Activated CD4-positive, alpha-beta T cell treated with anti-CD3 and anti-CD28 coated beads for 1 hour (primary cell): ENCODE data around the gene ERBB4.

ENCODE experiments used
- DNase-seq: peaks from one replicate; pipeline ENCODE4 v3.0.0-alpha.2; 2020

ERBB4 gene

DNA sequence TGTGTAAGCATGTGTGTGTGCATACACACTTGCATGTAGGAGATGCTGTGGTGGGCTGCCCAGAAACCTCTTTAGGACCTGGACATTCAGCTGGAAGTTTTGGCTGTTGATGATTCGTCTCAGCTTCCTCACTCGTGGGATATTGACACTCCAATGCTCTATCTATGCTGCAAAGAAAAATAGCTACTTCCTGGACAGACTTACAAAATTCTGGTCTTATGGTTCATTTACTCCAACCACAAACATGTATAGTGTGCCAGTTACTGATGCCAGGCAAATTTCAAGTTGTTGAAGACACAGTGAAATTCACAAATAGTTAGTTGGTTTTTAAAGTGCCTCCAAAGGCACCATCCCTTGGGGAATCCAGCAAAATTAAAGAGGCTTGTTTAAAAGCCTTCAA, 1099.6 kb downstream of the ERBB4 start:
- no peak for DNase-seq

DNA sequence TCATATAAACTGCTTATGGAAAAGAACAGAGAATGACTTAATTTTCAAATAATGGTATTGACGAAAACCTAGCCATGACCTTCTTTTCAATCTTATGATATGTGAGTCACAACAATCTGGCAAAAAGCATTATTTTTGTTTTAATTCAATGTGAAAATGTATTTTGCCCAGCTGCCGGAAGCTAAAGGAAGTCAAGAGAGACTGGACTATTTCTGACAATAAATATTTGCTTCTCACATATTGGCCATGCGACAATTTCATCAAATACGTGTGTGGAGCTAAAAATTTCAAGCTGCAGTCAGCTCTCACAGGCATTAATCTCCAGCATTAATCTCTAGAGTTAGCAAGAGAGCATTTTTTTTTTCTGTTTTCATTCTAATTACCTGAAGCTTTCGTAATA, 1101.2 kb downstream of the ERBB4 start:
- no peak for DNase-seq

DNA sequence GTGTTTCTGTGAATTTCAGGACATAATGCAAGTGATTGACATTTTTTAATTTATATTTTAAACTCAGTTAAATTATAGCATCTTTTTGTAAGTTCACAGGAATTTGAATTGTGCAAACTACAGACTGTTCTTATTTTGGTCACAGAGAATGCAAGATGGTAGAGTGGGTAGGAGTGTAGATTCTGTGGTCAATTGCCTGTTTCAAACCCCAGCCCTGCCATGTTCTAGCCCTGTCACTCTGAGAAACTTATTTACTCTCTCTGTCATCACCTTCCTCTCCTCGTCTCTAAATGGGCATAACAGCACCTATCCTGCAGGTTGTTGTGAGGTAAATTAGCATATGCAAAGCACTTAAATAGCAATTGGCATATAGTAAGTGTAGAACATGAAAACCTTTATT, 1102.4 kb downstream of the ERBB4 start:
- DNase-seq: no peak

DNA sequence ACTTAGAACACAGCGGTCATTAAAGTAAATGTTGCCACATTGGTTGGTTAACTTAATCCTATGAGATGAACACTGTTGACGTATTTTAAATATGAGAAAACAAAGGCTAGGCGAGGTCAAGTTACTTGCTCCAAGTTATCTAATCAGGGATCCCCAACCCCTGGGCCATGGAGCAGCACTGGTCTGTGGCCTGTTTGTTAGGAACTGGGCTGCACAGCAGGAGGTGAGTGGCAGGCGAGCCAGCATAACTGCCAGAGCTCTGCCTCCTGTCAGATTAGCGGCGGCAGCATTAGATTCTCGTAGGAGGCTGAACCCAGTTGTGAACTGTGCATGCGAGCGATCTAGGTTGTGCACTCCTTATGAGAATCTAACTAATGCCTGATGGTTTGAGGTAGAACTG, 1103.3 kb downstream of the ERBB4 start:
- DNase-seq: no peak

DNA sequence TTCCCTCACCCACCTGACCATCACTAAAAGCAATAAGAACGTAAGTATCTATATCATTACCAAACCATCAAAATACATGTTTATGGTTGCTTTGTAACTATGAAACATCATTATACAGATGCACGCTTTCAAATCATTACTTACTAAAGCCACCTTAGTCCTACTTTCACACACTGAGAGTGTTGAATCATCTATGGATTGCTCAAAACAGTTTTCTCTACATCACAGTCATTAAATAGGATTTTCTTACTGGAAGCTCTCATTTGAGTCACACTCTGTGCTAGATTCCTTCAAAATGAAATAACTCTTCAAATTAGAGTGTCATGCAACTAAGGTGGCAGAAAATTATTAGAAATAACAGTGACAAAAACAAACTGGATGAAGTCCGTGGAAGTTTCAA, 1103.8 kb downstream of the ERBB4 start:
- no peak for DNase-seq

DNA sequence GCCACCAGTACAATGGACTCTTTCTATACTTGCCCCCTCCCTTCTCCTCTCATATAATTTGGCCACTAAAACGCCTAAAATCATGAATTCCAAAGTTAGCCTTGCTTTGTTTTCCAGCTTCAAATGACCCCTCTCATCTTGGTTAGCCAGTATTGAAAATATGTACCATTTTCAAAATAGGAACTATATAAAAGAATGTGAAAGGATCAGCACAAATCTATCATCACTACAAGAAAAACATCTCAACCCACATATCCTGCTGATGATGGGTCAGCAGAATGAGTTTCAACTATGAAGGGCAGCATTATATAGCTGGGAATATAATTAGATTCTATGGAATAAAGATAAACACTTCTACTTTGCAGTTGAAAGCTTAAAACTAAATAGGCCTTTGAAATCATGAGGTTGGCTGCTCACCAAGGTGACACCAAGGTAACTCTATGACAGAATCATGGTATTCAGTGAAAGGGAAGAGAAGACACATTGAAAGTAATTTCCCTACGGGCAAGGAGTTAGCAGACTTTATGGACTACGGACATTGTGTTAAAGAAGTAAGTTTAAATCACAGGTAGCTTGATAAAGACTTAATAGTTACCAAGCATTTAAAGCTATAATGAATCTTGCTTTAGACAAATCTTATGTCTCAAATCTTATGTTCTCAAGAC, 1109.2 kb downstream of the ERBB4 start:
- DNase-seq: no peak

DNA sequence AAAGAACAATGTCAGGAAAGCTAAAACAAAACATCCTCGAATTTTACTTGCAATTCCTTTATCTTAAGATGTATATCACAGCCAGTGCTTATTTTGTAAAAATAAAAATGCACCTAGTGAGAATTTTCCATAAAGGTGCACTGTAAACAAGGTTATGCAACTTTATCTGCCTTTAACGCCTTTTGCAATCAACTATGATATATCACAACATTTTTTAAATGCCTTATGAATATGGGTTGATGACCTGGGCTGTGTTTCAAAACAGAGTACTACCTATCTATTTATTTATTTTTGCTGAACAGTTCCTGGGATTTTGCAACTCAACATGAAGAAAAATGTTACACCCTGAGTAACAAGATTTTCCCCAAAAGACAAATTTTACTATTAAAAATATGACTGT, 1112.4 kb downstream of the ERBB4 start:
- no peak for DNase-seq

DNA sequence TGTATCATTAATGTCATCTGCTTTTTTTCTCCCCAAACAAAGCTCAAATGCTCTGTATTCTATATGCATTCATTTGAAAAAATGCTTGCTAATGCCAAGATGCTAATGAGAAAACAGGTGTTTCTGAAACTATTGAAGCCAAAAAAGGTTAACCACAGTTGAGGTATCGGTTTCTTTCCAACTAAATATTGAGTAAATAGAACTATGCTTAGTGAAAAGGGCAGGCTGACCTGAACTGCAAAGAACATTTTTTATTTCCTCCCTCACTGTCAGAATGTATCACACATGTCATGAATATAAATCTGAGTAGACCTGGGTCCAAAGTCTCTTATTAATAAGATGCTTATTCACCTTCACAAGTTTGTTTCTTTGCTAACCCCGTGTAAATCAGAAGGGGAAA, 1115.6 kb downstream of the ERBB4 start:
- no peak for DNase-seq

DNA sequence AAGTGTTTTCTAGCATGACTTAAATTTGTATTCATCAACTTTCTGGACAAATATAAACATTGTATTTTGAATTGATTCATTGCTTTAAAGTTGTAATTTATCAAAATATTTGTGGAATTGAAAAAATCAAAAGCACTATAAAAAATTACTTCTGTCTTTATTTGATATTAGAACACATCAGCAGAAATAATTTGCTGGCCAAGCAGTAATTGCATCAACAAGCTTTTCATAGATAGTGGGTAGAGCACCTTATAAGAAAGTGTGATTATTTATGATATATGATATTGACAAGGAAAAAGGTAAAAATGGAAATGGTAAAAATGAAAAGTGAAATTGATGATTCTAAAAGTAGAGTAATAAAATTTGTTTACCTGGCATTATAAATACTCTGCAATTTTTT, 1121.1 kb downstream of the ERBB4 start:
- DNase-seq: no peak

DNA sequence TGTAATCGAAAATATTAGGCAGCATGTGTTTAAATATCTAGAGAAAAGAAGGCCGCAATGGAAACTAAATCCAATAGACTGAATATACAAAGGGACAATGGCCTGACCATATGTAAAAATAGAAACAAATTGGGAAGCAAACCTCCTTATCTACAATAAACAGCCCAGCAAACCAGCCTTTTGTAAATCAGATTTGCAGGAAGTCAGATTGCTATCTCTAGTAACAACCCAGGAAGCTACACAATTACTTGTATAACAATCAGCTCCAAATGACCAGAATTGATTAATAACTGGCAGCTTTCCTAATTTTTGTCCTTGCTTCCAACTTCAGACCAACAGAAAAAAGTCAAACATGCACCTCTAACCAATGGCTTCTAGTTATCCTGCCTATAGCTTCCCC, 1122.2 kb downstream of the ERBB4 start:
- no peak for DNase-seq

DNA sequence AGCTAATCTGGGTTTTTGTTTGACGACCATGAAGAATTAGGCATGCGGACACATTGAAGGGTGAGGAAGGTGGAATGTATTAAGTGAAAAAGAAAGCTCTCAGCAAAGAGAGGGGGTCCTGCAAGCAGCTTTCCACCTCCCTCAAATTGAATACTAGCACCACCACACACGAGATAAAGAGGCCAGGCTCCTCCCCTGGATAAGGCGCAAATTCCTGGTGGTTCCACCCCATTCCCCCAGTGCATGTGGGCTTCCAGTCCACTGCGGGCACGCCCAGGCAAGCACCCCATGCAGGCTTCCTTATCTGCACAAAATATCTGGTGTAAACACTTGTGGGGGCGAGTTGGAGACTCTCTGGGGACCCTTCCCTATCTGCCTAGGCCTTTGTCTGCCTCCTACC, 1124.9 kb downstream of the ERBB4 start:
- no peak for DNase-seq

DNA sequence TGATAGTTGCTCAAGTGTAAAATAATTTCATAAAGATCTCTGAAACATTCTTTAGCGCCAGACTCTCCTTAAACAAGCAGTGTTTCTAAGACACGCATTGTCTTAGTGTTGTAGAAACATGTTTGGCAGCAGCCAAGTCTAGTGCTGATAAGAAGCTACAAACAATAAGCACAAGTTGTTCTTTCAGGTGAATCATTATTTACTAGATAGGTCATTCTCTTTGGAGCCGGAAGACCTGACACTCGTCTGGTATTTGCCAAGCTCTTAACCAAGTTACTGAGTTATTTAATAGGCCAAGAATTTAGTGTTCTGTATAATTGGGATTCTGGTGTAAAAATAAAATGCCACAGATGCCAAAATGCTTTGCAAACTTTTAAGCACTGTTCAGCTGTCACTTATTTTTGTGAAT, 1130.1 kb downstream of the ERBB4 start:
- DNase-seq: no peak

DNA sequence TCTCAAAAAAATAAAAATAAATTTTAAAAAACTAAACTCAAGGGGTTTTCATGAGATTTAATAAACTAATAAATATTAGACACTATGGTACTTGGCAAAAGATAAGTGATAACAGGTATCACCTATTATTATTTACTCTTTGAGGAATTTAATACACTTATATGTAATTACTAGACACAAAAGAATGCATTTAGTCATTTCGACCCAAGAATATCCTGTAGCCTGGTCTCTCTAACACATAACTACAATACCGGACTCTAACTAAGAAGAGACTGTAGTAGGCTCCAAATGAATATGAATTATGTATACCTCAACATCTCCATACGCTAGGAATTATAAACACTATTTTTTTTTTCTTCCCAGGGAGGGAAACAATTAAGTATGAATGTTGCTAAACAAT, 1131.5 kb downstream of the ERBB4 start:
- no peak for DNase-seq

DNA sequence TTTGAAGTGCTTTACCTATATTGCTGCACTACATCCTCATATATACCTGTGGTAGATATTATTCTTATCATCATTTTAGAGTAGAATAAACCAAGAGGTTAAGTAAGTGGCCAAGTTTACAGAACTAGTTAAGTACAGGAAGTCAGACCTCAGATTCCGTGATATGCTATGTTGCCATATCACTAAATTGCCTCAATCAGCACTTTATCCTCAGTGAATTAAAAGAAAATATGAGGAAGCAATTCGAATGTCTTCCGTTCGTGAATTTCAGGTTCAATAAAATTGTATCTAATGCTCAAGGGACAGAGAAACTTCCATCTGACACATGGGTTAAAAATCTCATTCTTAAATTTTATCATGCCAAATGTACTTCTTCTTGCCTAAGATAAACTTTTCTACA, 1133.6 kb downstream of the ERBB4 start:
- DNase-seq: no peak

DNA sequence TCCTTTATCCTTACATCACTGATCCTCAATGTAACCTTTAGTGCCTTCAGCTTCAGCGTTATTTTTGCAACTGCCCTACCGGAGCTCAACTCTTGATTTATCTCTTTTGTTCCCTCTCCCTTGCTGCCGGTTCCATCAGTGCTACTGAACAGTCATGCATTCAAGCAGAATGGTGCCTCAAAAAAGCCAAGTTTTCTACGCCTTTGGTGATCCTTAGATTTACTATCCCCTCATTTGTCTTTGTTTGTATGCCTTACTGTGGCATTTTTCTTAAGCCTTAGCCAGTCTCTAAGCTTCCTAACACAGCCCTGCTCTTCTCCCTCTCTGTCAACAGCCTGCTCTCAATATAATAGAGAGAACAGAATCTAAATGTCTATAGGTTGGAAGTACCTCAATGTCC, 1134.5 kb downstream of the ERBB4 start:
- no peak for DNase-seq

DNA sequence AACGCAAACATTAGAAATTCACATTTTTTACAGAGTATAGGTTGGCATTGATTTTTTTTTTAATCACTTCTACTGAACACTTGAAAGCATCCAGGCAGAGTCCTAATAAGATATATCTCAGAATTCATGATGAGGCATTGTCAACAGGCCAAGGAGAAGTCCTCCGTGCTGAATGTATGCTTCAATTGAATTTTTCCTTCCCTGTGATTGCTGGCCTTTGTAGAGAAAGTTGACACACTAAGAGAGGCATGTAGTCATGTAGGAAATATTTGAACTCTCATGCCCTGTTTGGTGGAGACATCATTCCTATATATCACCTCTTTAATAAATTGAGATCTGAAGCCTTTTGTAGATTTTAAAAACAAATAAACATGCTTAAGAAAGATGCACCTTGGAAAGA, 1137.3 kb downstream of the ERBB4 start:
- DNase-seq: no peak

DNA sequence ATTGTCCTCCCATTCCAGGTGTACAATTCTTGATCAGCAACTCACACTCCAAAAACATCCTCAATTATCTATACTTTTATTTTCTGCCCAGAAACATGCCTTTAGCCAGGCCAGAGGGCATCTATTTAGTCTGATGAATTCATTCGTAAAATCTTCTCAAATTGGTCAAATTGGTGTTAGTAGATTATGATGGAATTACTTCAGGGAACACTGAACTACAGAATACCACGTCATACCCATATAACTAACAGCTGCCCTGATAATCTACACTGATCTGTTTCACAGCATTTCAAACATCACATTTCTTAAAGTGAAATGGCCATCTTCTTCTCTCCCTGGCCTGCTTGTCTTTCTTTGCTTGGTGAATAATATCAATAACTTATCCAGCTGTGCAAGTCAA, 1140.8 kb downstream of the ERBB4 start:
- DNase-seq: no peak

DNA sequence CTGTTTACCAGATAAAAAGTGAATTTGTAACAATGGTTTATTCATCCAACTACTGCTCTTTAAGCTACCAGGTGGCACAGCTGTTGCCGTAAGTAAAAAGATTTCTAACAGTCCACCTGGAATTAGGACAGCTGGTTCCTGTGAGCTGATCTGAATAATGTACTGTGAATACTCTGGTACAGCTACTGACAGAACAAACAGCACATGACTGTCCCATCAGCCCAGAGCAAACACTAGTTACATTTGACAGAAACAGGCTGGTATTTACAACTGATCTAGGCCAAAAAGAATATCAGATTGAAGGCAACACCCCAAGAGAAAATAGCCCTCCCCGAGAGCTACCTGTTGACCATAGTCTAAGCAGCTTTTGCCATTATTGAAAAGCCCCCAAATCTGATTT, 1141.8 kb downstream of the ERBB4 start:
- DNase-seq: no peak

DNA sequence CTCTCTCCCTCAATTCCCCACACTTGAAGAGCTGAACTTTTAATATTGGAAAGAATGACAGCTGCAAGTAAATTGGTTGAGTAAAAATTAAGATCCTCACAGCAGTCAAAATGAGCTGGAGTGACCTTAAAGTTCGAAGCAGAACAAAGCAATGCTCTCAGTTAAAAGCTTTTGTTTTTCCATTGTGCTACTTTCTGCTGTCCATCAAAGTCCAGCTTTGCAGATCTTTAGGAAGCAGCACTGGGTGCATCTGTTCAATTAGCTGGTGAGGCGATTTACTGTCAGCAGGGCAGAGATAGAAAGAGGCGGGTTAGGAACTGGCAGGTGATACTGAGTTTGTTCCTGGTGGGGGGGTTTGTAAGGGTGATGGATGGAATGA, 1147.4 kb downstream of the ERBB4 start:
- no peak for DNase-seq

DNA sequence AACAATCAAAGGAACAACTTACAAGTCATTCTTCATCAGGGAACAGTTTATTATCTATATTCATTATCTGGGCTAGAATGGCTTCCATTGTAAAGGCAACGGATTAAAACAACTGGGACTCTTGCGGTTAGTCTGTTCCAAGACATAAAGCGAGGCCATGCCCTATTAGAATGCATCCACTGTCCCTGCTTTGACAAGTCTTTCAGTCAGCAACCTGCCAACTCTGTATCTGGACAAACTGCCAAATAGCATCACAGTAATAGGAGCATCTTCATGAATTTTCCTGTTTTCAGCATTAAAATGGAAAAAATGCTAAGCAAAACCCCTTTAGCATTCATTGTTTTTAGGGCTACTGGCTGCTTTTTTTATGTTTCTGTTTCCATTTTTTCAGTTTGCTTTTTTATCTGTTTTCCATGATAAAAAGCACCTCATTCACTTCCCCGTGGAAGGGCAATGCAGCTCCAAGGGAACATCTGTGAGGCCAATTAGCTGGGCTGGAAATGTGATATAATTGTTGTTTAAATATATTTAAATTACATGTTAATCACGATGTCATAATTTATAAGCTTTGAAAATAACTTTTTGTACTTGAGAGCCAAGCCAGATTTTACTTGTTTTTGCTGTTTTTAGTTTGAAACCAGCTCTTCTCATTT, 1147.9 kb downstream of the ERBB4 start:
- no peak for DNase-seq

DNA sequence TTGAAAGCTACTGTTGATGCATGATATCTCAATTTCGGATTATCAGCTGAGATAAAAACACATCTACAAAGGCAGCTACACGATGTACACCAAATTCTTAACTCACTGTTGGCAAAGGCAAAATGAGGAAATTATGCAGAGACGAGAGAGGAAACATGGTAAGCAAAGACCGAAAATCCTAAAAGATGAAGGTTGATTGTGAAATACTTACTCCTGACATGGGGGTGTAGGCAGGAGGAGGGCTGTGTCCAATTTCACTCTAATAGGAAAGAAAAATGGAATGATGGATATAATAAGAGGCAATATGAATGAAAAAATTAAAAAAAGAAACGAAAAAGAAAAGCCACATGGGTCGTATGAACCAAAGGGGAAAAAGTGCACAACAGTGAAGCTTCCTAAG, 1150.9 kb downstream of the ERBB4 start:
- DNase-seq: no peak

DNA sequence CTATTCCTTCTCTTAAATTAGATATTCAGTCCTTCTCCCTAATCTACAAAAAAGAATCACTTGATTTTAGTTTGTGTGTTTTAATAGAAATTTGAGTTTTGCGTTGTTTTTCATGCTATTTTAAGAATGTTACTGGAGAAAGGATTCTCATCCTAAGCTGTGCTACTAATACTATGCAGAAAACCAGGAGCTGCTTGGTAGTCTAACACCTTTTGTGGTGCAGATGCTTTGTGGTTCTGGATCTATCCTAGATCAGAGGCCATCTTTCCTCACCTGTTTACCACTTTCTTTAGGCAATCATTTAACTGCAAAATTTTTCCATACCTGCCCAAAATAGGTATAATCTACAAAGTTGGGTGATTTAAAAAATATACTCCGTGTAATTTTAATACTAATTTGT, 1158.6 kb downstream of the ERBB4 start:
- no peak for DNase-seq

DNA sequence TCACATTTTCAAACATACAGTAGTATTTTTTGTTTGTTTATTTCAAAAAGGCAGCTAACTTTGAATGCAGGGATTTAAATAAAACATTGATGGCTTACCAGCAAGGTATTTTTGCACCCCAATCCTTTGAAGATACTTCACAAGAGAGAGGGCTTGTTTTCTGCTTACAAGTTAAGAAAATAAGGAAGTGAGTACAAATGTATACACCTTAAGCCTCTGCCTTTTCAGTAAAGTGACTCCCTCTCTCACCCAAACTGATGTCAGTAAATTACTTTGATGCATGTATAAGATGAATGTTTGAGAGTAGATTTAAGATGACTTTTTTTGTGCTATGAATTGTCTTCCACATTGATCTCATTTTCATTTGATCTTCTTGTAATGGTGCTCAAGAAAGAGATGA, 1162.2 kb downstream of the ERBB4 start:
- no peak for DNase-seq

DNA sequence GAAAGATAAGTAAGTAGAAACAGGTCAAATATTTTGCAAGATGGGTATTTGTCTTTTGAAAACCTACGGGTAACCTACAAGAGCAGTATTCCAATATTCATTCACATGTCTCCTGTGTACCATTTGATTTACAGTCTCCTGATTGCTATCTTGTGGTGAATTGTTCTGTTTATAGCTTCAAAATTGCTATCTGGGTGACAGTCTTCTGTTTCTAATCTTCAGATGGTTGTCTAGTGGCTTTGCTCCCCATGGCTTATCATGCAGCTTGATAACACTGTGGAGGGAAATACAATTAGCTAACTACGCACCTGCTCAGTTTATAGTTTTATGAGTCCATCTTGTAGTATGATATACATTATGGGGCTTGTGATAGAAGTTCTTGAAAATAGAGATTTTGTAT, 1165.4 kb downstream of the ERBB4 start:
- DNase-seq: no peak

DNA sequence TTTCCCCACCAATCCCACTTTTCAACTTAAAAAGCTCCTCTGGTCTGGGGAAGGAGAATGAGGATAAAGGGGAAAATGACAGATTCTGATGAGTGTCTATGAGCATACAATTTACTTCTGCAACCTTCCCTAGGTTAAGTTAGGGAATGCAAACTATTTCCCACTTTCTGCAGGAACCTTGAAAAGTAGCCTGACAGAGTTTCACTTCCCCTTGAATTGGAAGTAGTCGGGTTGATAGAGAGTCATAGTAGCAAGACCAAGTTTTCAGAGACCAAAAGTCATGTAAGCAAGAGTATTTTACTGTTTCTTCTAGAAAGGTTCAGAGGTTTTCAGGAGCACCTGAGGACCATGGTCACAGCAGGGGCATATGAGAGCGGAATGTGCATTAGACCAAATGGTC, 1167.1 kb downstream of the ERBB4 start:
- no peak for DNase-seq
